SW480 (cell line): ENCODE results near the gene RMDN2.
"Not testable (repeated sequence)": the region's sequence is repeated elsewhere in the genome, so short reads cannot be mapped to it uniquely, and the experiment has no call there.

ENCODE experiments used
- DNase-seq: peaks from one replicate; pipeline ENCODE4 v3.0.0-alpha.2; 2016; ENCODE audit warnings: low spot score

The RMDN2 gene

DNA sequence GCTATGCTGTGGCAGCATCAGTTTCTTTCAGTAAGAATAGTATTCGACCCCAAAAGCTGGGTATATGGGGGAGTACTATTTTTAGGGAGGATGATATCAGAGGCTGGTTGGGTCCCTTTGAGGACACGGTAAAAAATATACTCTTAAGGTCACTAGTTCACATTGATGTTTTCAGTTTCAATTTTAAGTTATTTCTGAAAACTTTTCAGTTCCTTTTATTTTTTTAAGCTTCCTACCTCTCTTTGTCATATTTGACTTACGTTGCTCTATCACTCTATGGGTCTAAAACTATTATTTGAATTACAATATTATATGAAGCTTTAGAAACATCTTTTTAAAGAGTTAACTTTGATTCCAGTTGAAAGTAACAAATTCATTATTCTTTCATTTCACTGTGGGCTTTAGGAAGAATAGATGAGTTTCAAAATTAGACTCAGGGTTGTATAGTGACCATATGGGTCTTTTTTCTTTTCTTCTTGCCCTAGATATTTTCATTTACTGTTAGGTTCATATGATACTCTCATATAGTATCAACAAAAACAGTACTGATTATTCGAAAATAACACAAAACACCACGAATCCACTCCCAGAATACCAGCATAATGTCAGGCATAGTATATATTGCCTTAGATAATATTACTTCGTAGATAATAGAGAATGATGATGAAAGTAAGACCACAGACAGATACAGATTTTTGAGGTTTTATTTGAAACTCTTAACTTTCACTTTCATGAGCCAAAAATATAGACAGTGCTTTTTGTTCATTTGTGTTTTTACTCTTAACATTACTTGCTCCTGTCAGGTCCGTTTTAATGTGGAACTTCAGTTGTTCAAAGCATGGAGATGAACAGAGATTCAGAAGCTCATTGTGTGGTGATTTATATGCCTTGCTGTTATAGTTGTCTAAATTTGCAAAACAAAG lies 9.8 kb downstream of the RMDN2 start:
- no peak for DNase-seq

GRCh38 chr2:37937568-37937967 lies 12.5 kb downstream of the RMDN2 start:
- not testable (repeated sequence) for DNase-seq

- DNase-seq = not testable (repeated sequence)
Observed at GRCh38 chr2:37941267-37941666, 16.2 kb downstream of the RMDN2 start.

GRCh38 chr2:37944268-37944667 lies 19.2 kb downstream of the RMDN2 start:
- DNase-seq = no peak

GRCh38 chr2:37947306-37947705 lies 22.2 kb downstream of the RMDN2 start:
- DNase-seq = no peak

- not testable (repeated sequence) for DNase-seq
Observed at GRCh38 chr2:37962018-37962739, 37.1 kb downstream of the RMDN2 start.

GRCh38 chr2:37962740-37963121 lies 37.6 kb downstream of the RMDN2 start:
- DNase-seq = not testable (repeated sequence)

GRCh38 chr2:37963901-37964300 lies 38.8 kb downstream of the RMDN2 start:
- DNase-seq = not testable (repeated sequence)

GRCh38 chr2:37966326-37966725 lies 41.2 kb downstream of the RMDN2 start:
- DNase-seq = no peak

GRCh38 chr2:37969731-37970130 lies 44.6 kb downstream of the RMDN2 start:
- no peak for DNase-seq

GRCh38 chr2:37971971-37972370 lies 46.9 kb downstream of the RMDN2 start:
- DNase-seq = no peak

GRCh38 chr2:37973615-37974353 lies 48.7 kb downstream of the RMDN2 start:
- no peak for DNase-seq

- DNase-seq = no peak
Observed at GRCh38 chr2:37975808-37976207, 50.7 kb downstream of the RMDN2 start.

- no peak for DNase-seq
Observed at GRCh38 chr2:37976411-37976810, 51.3 kb downstream of the RMDN2 start.

DNA sequence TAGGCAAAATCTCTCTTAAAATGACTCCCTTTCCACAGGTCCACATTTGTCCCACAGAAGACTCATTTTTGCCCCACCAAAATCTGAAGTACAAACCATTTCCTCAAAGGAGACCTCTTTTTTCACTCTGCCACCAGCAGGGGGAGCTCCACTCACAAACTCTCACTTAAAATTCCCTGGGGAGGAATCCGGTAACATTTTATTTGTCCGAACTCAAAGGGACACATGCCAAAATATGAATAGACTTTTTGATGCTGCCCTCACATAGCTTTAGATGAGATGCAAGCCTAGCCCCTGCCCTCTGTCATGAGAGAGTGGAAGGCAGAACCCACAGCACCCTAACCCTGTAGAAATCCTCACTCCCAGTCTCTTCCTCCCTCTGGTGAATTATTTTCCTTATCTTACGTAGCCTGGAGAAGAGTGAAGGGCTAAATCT lies 57.1 kb downstream of the RMDN2 start:
- DNase-seq = peak; percentile 55

DNA sequence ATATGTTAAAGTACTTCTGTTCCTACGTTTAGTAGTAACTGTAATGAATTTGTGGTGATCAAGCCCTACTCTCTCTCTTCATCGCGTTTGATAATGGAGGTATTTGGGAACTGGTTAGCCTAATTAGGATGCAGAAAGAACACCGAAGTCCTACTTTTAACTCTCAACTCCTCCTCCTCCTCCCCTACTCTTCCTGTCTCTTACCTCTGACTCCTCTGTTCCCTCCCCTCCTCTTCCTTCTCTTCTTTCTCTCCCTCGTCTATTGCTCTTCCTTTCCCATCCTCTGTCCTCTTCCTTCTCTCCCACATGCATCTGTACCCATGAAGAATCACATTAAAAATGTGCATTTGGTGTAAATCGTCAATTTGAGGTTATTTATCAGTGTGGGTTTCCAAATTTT lies 57.8 kb downstream of the RMDN2 start:
- DNase-seq = no peak

- no peak for DNase-seq
Observed at GRCh38 chr2:37983719-37984118, 58.6 kb downstream of the RMDN2 start.

DNA sequence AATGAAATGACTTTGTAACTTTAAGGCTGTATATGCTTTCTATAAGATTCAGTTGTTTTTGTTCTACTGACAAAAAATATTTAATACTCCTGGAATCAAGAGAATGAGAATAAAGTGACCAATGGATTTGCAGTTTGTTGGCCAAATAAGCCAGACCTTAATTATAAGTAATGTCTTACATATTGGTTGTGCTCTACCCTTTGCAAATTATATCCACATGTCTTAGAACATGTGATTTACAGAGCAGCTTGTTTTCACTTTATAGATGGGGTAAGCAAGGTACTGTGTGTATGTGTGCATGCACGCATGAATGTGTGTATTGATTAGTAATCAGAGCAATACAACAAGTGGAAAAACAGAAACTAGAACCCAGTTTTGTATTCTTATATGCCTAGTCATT lies 59.1 kb downstream of the RMDN2 start:
- DNase-seq = no peak

- DNase-seq = no peak
Observed at GRCh38 chr2:37984589-37984988, 59.5 kb downstream of the RMDN2 start.

GRCh38 chr2:37985333-37985732 lies 60.2 kb downstream of the RMDN2 start:
- DNase-seq = no peak

DNA sequence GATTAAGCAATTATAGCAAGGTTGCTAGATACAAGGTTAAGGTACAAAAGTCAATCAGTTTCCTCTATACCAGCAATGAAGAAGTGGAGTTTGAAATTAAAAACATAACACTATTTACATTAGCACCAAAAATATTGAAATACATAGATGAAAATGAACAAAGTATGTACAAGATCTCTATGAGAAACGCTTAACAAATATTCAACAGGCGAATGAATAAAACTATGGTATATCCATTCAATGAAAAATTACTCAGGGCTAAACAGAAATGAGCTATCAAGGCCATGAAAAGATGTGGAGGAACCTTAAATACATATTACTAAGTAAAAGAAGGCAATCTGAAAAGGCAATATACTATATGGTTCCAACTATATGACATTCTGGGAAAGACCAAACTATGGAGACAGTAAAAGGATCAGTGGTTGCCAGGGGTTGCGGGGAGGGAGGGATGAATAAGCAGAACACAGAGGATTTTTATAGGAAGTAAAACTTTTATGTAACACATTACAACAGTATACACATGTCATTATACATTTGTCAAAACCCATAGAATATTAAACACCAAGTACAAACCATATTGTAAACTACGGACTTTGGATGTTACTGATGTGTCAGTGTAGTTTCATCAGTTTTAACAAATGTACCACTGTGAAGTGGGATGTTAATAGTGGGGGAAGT lies 62.1 kb downstream of the RMDN2 start:
- no peak for DNase-seq

GRCh38 chr2:37992601-37993000 lies 67.5 kb downstream of the RMDN2 start:
- no peak for DNase-seq
